Thyroid gland (tissue), 4 donors: ENCODE measurements around the gene MRAP. TPM values are rescaled to one million over a fixed set of nuclear protein-coding genes. Genes with fewer than 3 reads are reported as not detected.

Experiments used
- DNase-seq, 2 donors: peaks; one replicate each; pipeline ENCODE4 v3.0.0-alpha.2; 2019
- H3K27ac ChIP-seq, 3 donors: fragments of 200-600 bp; sonication (generic); 1 replicate in 2 of 3; 2 replicates in 1 of 3; pipeline ENCODE4 v1.5.1; 2016 to 2019; ENCODE audit warnings: mild to moderate bottlenecking in 1 of 3, moderate library complexity in 1 of 3
- H3K27me3 ChIP-seq: fragments of 200-600 bp; sonication (generic); one replicate; pipeline ENCODE4 v1.5.1; 2019
- H3K36me3 ChIP-seq, 2 donors: fragments of 200-600 bp; sonication (generic); one replicate each; pipeline ENCODE4 v1.5.1; 2016 to 2019
- H3K4me1 ChIP-seq, 2 donors: fragments of 200-600 bp; sonication (generic); one replicate each; pipeline ENCODE4 v1.5.1; 2017 to 2019
- H3K4me3 ChIP-seq, 3 donors: fragments of 200-600 bp; sonication (generic); replicated peaks in 1 of 3; 1 replicate in 2 of 3; 2 replicates in 1 of 3; pipeline ENCODE4 v1.5.1; 2016; ENCODE audit warnings: mild to moderate bottlenecking in 1 of 3
- H3K9me3 ChIP-seq: fragments of 200-600 bp; sonication (generic); one replicate; pipeline ENCODE4 v1.5.1; 2017
- POLR2A ChIP-seq, 2 donors: fragments of 450-650 bp; IDR thresholded peaks; one replicate each; pipeline ENCODE4 v1.6.1; 2017; ENCODE audit warnings: antibody characterized with exemption in 2 of 2, mild to moderate bottlenecking in 2 of 2, moderate library complexity in 1 of 2
- WGBS, 2 donors: methylation state at CpG; one replicate each; pipeline ENCODE4 v1.1.5; 2017; 5-methylcytosine and 5-hydroxymethylcytosine counted together
- intact Hi-C: fragments of 100-400 bp; cut with DNase I; formaldehyde crosslinking; loops from one replicate; pipeline ENCODE4 v1.15.1; 2023
- total RNA-seq, 4 donors: library from RNA; depleted of rRNA; stranded (reverse); fragments of >200 nt; gene quantifications; one replicate each; pipeline ENCODE4 v1.2.3, GENCODE V29; 2016
- TF ChIP-seq, protein P1 (sequence below), 6 experiments: fragments of 200-600 bp in 3 of 6; fragments of 450-650 bp in 3 of 6; sonication (generic) in 3 of 6; IDR thresholded peaks; one replicate each; pipeline ENCODE4 v1.5.1; 2016 to 2019; ENCODE audit warnings: antibody characterized with exemption in 6 of 6, mild to moderate bottlenecking in 2 of 6, inconsistent platforms in 1 of 6, moderate library complexity in 1 of 6

The MRAP gene
- total RNA-seq, 4 donors from 2014 or later = not detected

GRCh38 chr21:32356874-32357395, 58.3 kb downstream of the MRAP start:
- TF ChIP-seq, protein P1, sequence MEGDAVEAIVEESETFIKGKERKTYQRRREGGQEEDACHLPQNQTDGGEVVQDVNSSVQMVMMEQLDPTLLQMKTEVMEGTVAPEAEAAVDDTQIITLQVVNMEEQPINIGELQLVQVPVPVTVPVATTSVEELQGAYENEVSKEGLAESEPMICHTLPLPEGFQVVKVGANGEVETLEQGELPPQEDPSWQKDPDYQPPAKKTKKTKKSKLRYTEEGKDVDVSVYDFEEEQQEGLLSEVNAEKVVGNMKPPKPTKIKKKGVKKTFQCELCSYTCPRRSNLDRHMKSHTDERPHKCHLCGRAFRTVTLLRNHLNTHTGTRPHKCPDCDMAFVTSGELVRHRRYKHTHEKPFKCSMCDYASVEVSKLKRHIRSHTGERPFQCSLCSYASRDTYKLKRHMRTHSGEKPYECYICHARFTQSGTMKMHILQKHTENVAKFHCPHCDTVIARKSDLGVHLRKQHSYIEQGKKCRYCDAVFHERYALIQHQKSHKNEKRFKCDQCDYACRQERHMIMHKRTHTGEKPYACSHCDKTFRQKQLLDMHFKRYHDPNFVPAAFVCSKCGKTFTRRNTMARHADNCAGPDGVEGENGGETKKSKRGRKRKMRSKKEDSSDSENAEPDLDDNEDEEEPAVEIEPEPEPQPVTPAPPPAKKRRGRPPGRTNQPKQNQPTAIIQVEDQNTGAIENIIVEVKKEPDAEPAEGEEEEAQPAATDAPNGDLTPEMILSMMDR (IDR thresholded peaks at IDR 0.05) = no peak
- no peak for TF ChIP-seq POLR2A (IDR thresholded peaks at IDR 0.05)
- no peaks in the 10 kb centered on the region for H3K9me3 ChIP-seq
- peaks cover 50 to 92% of the 10 kb centered on the region in 2 donors for H3K36me3 ChIP-seq
- H3K4me3 ChIP-seq = no peak overlapping the region
- WGBS, 2 donors = 94 to 97% methylated on average over 1 of the region's 1 CpG
- H3K27ac ChIP-seq = no peak overlapping the region
- intact Hi-C loops = no loop called here
- DNase-seq = no peak
- no peaks in the 10 kb centered on the region for H3K27me3 ChIP-seq
- H3K4me1 ChIP-seq = no peaks in the 10 kb centered on the region

- Histone ChIP-seq H3K36me3 (peaks cover 36 to 73% of the 10 kb centered on the region in 2 donors), H3K4me3 (no peak overlapping the region), H3K9me3 (no peaks in the 10 kb centered on the region), H3K4me1 (no peaks in the 10 kb centered on the region), H3K27ac (no peak overlapping the region), H3K27me3 (no peaks in the 10 kb centered on the region)
- no peak for DNase-seq
- WGBS, 2 donors = 76 to 82% methylated on average over 7 of the region's 7 CpGs
- TF ChIP-seq, protein P1 (IDR thresholded peaks at IDR 0.05) = no peak
- TF ChIP-seq POLR2A (IDR thresholded peaks at IDR 0.05) = no peak
- intact Hi-C loops = no loop called here
These were observed 61.1 kb downstream of the MRAP start for GRCh38 chr21:32359719-32360260.

GRCh38 chr21:32360401-32360975, 61.8 kb downstream of the MRAP start:
- Histone ChIP-seq H3K36me3 (peaks cover 36 to 66% of the 10 kb centered on the region in 2 donors), H3K27ac (no peak overlapping the region), H3K27me3 (no peaks in the 10 kb centered on the region), H3K9me3 (no peaks in the 10 kb centered on the region), H3K4me1 (no peaks in the 10 kb centered on the region), H3K4me3 (no peak overlapping the region)
- no peak for DNase-seq
- 90 to 93% methylated on average over 5 of the region's 5 CpGs for WGBS, 2 donors
- intact Hi-C loops = no loop called here
- TF ChIP-seq, protein P1 (IDR thresholded peaks at IDR 0.05) = no peak

Other genes with a start within 250 kb of the MRAP start
- gene MIS18A, start 19.8 kb upstream of the MRAP start, total RNA-seq = 1 to 10 TPM; 4.8 to 7.1 (median 7.0) TPM
- gene URB1, start 94.2 kb downstream of the MRAP start, total RNA-seq = 10 to 100 TPM; 13.6 to 23.9 (median 15.8) TPM
- 10 to 100 TPM; 25.4 to 44.6 (median 35.2) TPM for gene EVA1C, start 113.9 kb downstream of the MRAP start, total RNA-seq